Kidney (tissue), 14 donors: ENCODE measurements around the gene SLC49A4. TPM values are rescaled to one million over a fixed set of nuclear protein-coding genes. Genes with fewer than 3 reads are reported as not detected.

Experiments
- DNase-seq, 5 donors: peaks; one replicate each; pipeline ENCODE4 v3.0.0-alpha.2; 2013 to 2020
- FAIRE-seq: peaks from 2 replicates; lab custom pipeline; 2012; peaks lifted over from hg19 to GRCh38; lab: Jason Lieb, UNC
- H3K27ac ChIP-seq, 2 donors: one replicate each; pipeline ENCODE4 v1.7.0; 2013; ENCODE audit warnings: low read depth in 2 of 2, low read length in 2 of 2, inconsistent platforms in 1 of 2
- H3K27me3 ChIP-seq: one replicate; pipeline ENCODE4 v1.7.1; 2013; ENCODE audit warnings: low read length, inconsistent platforms; ENCODE audit not compliant: control insufficient read depth, insufficient read depth
- H3K36me3 ChIP-seq, 3 donors: one replicate each; pipeline versions ENCODE4 v1.7.0 to v1.7.1; 2013; ENCODE audit warnings: low read length in 3 of 3, control low read depth in 1 of 3, inconsistent platforms in 1 of 3; ENCODE audit not compliant: insufficient read depth in 3 of 3, control insufficient read depth in 2 of 3
- H3K4me1 ChIP-seq, 3 donors: one replicate each; pipeline versions ENCODE4 v1.7.0 to v1.7.1; 2013; ENCODE audit warnings: low read length in 3 of 3, inconsistent platforms in 1 of 3, low read depth in 1 of 3; ENCODE audit not compliant: control insufficient read depth in 2 of 3, insufficient read depth in 2 of 3
- H3K4me3 ChIP-seq, 3 donors: one replicate each; pipeline versions ENCODE4 v1.7.0 to v1.8.1; 2013; ENCODE audit warnings: low read length in 3 of 3, control low read depth in 1 of 3, inconsistent platforms in 1 of 3
- H3K9ac ChIP-seq, 3 donors: one replicate each; pipeline versions ENCODE4 v1.7.0 to v1.7.1; 2013; ENCODE audit warnings: low read length in 3 of 3, control low read depth in 1 of 3, inconsistent platforms in 1 of 3
- H3K9me3 ChIP-seq, 3 donors: one replicate each; pipeline versions ENCODE4 v1.7.0 to v1.7.1; 2013; ENCODE audit warnings: low read length in 3 of 3, control low read depth in 1 of 3, inconsistent platforms in 1 of 3; ENCODE audit not compliant: control insufficient read depth in 2 of 3, insufficient read depth in 1 of 3
- intact Hi-C: fragments of 100-400 bp; cut with DNase I; formaldehyde crosslinking; loops from one replicate; pipeline ENCODE4 v1.11.1; 2022
- polyA plus RNA-seq: library from polyadenylated mRNA; stranded (reverse); fragments of 350-450 nt; fragmentation: Illumina TruSeq; extraction: RNeasy Lipid Tissue Mini Kit (QIAGEN cat#74804); gene quantifications from one replicate; pipeline ENCODE4 v1.2.3, GENCODE V29; 2014; ENCODE audit warnings: low read depth, low replicate concordance; ENCODE audit not compliant: insufficient read depth
- total RNA-seq: library from RNA; stranded (reverse); fragmentation: NEBNext Ultra II Directional; extraction: Animal tissue kit (Norgen Biotek cat#: 25700); gene quantifications from one replicate; pipeline ENCODE4 v1.2.1, GENCODE V29; 2021
- TF ChIP-seq, protein P1 (sequence below): IDR thresholded peaks from 3 replicates; pipeline ENCODE4 v1.5.1; 2012; ENCODE audit warnings: mild to moderate bottlenecking, moderate library complexity, borderline replicate concordance; ENCODE audit not compliant: insufficient read depth; ENCODE audit errors: extremely low read depth
- donor health status: control.
- donor health status: control.
- donor health status: control.
- donor health status: control.
- donor health status: control.
- donor health status: DM: yes; HTN: yes; CAD: no.
- donor health status: Normal renal cell carcinoma (clear cell type).

The SLC49A4 gene
- total and polyA plus RNA-seq, 2 donors from 2014 or later, result 10.4 to 21.7 TPM

DNA sequence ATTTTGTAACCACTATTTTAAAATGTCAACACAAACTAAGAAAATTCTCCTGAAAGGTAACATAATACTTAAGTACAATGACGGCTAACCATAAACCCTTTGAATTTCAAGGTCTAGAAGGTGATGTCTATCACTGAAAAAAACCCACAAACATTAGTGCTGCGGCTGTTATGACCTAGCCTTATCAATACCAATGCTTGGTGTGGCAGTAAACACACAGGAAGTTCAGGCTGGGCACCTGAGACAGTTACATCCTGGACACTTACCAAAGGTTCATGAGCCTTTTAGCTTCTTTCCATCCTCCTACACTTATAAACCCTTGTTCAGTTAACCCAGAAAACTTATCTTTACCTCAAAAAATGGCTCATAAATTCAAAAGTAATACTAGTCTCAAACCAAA lies 7.0 kb upstream of the SLC49A4 start:
- H3K27ac ChIP-seq, result no peak overlapping the region
- peaks cover 0 to 2% (median 0%) of the 10 kb centered on the region in 3 donors for H3K36me3 ChIP-seq
- H3K4me1 ChIP-seq, result peaks cover 0 to 10% (median 0%) of the 10 kb centered on the region in 3 donors
- no peak overlapping the region for H3K9ac ChIP-seq
- no peaks in the 10 kb centered on the region for H3K27me3 ChIP-seq
- FAIRE-seq (no peak), DNase-seq (no peak)
- H3K4me3 ChIP-seq, result no peak overlapping the region
- H3K9me3 ChIP-seq, result no peaks in the 10 kb centered on the region
- intact Hi-C loops, result no loop called here
- TF ChIP-seq, protein P1, sequence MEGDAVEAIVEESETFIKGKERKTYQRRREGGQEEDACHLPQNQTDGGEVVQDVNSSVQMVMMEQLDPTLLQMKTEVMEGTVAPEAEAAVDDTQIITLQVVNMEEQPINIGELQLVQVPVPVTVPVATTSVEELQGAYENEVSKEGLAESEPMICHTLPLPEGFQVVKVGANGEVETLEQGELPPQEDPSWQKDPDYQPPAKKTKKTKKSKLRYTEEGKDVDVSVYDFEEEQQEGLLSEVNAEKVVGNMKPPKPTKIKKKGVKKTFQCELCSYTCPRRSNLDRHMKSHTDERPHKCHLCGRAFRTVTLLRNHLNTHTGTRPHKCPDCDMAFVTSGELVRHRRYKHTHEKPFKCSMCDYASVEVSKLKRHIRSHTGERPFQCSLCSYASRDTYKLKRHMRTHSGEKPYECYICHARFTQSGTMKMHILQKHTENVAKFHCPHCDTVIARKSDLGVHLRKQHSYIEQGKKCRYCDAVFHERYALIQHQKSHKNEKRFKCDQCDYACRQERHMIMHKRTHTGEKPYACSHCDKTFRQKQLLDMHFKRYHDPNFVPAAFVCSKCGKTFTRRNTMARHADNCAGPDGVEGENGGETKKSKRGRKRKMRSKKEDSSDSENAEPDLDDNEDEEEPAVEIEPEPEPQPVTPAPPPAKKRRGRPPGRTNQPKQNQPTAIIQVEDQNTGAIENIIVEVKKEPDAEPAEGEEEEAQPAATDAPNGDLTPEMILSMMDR, result no peak

DNA sequence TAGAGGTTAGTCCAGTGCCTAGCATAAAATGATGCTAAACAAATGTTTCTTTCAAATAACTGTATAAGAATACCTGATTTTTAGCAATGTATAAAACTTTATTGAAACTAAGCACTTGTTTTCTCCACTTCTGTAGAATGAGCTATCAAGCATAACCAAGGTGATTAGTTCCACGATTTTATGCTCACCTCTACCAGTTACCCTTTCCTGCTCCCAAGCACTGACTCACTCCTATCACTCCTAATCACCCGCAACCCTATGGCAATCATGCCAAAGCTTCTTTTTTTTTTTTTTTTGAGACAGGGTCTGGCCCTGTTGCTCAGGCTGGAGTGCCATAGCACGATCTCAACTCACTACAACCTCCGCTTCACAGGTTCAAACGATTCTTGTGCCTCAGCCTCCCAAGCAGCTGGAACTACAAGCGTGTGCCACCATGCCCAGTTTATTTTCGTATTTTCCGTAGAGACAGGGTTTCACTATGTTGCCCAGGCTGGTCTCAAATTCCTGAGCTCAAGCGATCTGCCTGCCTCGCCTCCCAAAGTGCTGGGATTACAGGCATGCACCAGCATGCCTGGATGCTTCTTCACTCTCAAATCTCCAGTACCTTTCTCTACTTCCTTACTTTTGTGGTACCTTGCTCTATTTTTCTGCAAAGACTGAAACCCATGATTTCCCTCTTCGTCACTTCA lies 5.1 kb upstream of the SLC49A4 start:
- TF ChIP-seq, protein P1, result no peak
- DNase-seq, result no peak
- Histone ChIP-seq H3K9me3 (no peaks in the 10 kb centered on the region), H3K4me3 (no peak overlapping the region), H3K9ac (no peak overlapping the region), H3K36me3 (no peaks in the 10 kb centered on the region), H3K4me1 (peaks cover 0 to 10% (median 5%) of the 10 kb centered on the region in 3 donors), H3K27ac (no peak overlapping the region), H3K27me3 (no peaks in the 10 kb centered on the region)
- intact Hi-C loops, result no loop called here
- no peak for FAIRE-seq

DNA sequence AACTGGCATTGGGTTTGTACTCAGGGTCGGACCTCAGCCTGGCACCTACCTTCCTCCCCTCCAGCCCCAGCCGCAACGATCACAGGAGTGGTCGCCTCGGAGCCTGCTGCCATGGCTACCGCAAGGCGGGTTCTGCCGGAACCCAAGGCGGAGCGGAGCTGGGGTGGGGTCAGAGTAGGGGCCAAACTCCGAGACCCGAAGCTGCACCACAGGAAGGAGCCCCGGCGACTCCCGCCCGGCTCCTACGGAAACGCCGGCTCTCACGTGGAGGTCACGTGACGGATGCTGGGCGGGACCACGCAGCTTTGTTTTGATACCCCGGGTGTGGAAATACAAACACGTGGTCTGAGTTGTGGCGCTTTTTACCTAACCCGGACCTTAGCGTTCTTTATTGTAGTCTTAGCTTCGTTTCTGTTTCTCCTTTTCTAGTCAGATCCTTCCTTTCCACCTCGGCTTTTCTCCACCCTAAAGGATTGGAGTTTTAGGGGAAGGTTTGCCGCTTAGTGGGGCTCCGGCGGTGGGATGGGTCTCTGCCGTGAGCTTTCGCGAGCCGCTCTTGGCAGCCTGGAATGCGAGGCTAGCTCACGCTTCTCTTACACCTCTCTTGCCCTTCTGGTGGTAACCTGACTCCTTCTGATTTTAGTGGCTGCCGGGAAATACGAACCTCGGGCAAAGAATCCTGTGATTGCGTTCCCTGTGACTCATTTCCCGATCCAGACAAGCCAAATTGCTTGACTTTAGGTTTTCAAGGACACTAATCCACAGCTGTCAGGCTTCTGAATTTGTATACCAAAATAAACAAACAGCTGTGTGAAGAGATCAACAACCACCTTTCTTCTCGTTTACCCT lies 1.1 kb upstream of the SLC49A4 start, which contains the start of gene HSPBAP1:
Gene HSPBAP1, minus strand, starts transcription at position 264 of the 849 bp plus-strand sequence. Its CDS starts 151 bp downstream, at position 113.
- H3K36me3 ChIP-seq, result no peaks in the 10 kb centered on the region
- H3K27me3 ChIP-seq, result no peaks in the 10 kb centered on the region
- DNase-seq (peak; percentile 92 to 97 (median 96)), FAIRE-seq (no peak)
- peak within 1 kb of the TSS; percentile 74 to 86 (median 74) for H3K9ac ChIP-seq
- peak within 1 kb of the TSS; percentile 84 to 94 (median 88) for H3K4me3 ChIP-seq
- TF ChIP-seq, protein P1, result no peak
- intact Hi-C loops, result no loop called here
- H3K9me3 ChIP-seq, result no peaks in the 10 kb centered on the region
- H3K27ac ChIP-seq, result peak within 1 kb of the TSS; percentile 91 to 98
- H3K4me1 ChIP-seq, result peaks cover 3 to 8% (median 6%) of the 10 kb centered on the region in 3 donors
